Measurements from ENCODE around the gene GOLGA6A. TPM values are rescaled to one million over a fixed set of nuclear protein-coding genes. Genes with fewer than 3 reads are reported as not detected.
"Not testable (repeated sequence)": the region's sequence is repeated elsewhere in the genome, so short reads cannot be mapped to it uniquely, and the experiment has no call there.

Gene GOLGA6A
- total and polyA plus RNA-seq, 3 donors from 2014 or later, result 24.6 to 42.4 (median 32.4) TPM

DNA sequence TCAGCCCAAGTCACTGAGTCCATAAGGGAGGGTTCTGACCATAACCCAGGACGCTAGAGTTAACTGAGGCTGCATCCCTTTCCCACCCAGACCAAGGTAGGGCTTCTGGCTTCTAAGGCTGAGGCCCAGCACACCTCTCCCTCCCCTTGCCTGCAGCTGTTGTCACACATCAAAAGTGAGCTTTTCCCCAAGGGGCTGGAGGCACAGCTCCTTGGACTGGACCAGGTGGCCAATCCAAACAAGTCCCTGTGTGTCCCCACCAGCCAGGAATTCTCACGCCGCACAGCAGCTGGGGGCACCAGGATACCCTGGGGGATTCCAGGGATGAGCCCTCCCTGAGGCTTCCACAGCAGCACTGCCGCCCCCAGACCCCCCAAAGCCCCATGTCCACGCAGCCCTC lies 25.8 kb upstream of the GOLGA6A start:
- H3K4me1 ChIP-seq, result no peaks in the 10 kb centered on the region
- no peak overlapping the region for H3K4me3 ChIP-seq
- no peak overlapping the region for H3K27ac ChIP-seq
- no peak for DNase-seq
- TF ChIP-seq, protein P1, sequence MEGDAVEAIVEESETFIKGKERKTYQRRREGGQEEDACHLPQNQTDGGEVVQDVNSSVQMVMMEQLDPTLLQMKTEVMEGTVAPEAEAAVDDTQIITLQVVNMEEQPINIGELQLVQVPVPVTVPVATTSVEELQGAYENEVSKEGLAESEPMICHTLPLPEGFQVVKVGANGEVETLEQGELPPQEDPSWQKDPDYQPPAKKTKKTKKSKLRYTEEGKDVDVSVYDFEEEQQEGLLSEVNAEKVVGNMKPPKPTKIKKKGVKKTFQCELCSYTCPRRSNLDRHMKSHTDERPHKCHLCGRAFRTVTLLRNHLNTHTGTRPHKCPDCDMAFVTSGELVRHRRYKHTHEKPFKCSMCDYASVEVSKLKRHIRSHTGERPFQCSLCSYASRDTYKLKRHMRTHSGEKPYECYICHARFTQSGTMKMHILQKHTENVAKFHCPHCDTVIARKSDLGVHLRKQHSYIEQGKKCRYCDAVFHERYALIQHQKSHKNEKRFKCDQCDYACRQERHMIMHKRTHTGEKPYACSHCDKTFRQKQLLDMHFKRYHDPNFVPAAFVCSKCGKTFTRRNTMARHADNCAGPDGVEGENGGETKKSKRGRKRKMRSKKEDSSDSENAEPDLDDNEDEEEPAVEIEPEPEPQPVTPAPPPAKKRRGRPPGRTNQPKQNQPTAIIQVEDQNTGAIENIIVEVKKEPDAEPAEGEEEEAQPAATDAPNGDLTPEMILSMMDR (IDR thresholded peaks at IDR 0.05), result no peak
- TF ChIP-seq POLR2A (IDR thresholded peaks at IDR 0.05), result no peak
- intact Hi-C loops (cut with DNase I; ENCODE audit: low total_unique reads), result no loop called here
- no peaks in the 10 kb centered on the region for H3K27me3 ChIP-seq
- WGBS, 2 donors, result 80 to 86% methylated on average over 1 to 5 of the region's 5 CpGs
- no peaks in the 10 kb centered on the region for H3K36me3 ChIP-seq (ENCODE audit: low read depth, missing control alignments)
- H3K9me3 ChIP-seq, result no peaks in the 10 kb centered on the region

DNA sequence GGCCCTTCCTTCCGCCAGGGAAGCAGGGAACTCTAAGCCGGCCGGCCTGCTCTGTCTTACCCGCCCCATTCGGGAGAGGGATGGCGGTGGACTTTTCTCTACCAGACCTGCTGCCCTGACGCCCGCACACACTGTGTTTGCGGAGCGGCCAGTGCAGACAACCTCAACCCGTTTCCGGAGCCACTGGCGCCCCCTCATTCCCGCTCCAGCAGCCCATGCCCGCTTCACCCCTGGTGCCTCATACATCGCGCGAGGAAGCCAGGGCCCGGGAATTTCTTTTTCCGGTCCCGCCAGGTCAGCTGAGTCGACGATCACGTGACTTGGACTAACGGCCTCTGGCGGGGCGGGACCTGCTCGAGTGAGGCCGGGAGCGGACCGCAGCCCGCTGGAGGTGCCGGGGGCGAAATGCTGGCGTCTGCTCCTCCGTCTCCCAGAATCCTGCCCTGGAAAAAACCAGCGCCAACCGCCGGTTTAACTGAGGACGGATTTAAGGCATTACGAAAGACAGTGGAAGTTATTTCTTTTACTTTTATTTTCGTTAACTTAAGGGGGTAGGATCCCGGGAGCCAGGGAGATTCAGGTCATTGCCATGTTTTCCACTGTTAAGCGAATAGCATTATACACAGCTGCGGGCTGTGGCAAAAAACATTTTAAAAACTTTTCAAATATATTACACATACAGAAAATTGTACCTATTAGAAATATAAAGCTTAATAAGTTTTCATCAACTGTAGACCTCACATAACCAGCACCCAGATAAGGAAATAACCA lies 17.8 kb upstream of the GOLGA6A start:
- H3K4me1 ChIP-seq; H3K27me3 ChIP-seq; H3K36me3 ChIP-seq (ENCODE audit: low read depth, missing control alignments); H3K27ac ChIP-seq; intact Hi-C loops (cut with DNase I; ENCODE audit: low total_unique reads); H3K9me3 ChIP-seq: not testable (repeated sequence)
- H3K4me3 ChIP-seq, result peak overlapping the region; percentile 34 to 51
- TF ChIP-seq, protein P1 (IDR thresholded peaks at IDR 0.05), result peak in 1 of 3 experiments; percentile 14
- 0 to 3% methylated on average over 12 to 24 of the region's 45 CpGs for WGBS, 2 donors
- peak; percentile 94 for DNase-seq

DNA sequence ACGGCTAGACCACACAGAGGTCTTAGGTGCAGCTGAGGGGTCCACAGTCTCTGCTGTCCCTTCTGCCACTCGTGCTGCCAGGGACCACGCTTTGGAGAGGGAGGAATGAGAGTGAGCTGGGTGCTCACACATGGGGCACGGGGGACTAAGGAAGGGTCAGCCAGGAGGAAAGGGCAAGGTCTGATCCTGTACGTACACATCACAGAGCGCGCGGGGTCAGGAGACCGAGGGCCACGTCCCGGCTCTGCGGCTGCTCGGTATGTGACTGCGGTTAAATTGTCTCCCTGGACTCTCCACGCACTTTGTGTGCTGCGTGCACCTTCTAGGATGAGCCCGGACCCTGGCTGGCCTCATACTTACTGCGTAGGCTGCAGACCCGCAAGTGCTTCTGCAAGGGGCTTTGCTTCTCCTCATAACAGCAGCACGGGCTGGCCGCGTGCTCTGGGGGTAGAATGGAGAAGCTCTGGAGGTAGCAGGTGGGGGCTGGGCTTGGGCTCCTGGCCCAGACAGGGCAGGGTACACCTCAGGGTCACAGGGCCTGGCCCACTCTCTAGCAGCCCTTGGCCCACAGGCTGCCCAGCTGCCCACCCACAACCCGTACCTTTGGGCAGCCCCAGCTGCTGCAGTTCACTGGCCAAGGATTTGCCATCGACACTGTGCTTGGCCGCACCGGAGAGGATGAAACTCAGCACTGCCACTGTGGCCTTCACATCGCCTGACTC lies 14.6 kb upstream of the GOLGA6A start:
- no CpG with 5 or more reads among the region's 27 CpGs for WGBS, 2 donors
- intact Hi-C loops (cut with DNase I; ENCODE audit: low total_unique reads); H3K36me3 ChIP-seq (ENCODE audit: low read depth, missing control alignments); H3K27me3 ChIP-seq; H3K27ac ChIP-seq; DNase-seq; H3K4me1 ChIP-seq; H3K4me3 ChIP-seq; H3K9me3 ChIP-seq: not testable (repeated sequence)

DNA sequence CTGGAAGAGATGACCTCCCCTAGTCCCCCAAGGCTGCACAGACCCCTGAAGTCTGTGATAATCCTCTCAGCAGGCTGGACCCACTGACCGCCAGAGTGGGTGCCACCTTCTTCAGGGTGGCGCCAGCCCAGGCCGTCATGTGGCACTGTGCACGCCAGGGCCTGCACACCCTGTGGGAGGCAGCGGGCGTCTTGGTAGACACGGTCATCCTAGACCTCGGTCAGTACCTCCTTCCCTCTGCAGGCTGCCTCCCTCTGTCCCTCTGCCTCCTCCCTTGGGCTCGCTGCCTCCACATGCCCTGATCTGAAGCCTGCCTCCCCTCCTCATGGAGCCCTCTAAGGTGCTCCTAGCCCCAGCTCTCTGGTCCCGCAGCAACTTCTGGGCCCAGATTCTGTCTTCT lies 13.3 kb upstream of the GOLGA6A start:
- H3K36me3 ChIP-seq (ENCODE audit: low read depth, missing control alignments); H3K27ac ChIP-seq; H3K27me3 ChIP-seq; DNase-seq; H3K4me3 ChIP-seq; H3K4me1 ChIP-seq; intact Hi-C loops (cut with DNase I; ENCODE audit: low total_unique reads); H3K9me3 ChIP-seq: not testable (repeated sequence)
- 91% methylated on average over 5 to 7 of the region's 10 CpGs for WGBS, 2 donors

DNA sequence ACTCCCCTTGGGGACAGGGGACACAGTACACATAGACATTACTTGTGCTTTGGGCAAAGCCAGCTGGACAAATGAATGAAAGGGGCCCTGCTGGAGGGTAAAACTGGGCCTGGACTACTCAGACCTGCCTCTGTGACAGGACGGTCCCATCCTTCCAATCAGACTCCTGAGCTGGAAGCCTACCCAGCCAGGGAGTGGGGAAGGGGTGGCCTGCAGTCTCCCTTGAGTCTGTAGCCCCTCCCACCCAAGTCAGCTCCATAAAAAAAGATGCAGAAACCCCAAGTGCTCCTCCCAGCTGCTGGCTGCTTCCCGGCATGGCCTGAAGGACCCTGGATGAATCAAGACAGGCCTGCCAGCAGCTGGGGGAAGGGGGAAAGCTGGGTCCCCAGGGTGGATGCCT lies 12.2 kb upstream of the GOLGA6A start:
- DNase-seq; H3K27ac ChIP-seq; H3K9me3 ChIP-seq; intact Hi-C loops (cut with DNase I; ENCODE audit: low total_unique reads); H3K36me3 ChIP-seq (ENCODE audit: low read depth, missing control alignments); H3K27me3 ChIP-seq; H3K4me3 ChIP-seq; H3K4me1 ChIP-seq: not testable (repeated sequence)
- no CpG with 5 or more reads among the region's 2 CpGs for WGBS, 2 donors

DNA sequence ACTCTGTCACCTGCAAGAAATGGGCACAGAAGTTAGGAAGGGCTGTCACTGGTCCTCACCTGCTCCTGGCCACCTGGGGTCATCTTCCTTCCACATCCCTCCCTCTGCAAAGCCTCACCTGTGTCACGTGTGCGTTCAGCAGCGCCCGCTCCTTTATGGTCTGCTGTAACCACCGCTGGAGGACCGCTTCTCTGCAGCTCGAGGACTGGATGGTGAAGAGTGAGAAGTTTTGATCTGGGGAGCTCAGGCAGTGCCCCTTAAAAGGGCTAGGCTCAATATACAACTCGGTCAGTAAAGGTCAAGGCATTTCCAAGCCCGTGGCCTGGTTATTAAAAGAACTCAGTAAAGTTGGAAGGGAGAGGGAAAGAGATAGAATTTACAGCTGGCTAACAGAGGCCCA lies 6.6 kb downstream of the GOLGA6A start:
- H3K27ac ChIP-seq; H3K4me3 ChIP-seq; intact Hi-C loops (cut with DNase I; ENCODE audit: low total_unique reads); H3K36me3 ChIP-seq (ENCODE audit: low read depth, missing control alignments); H3K27me3 ChIP-seq; H3K9me3 ChIP-seq; DNase-seq; H3K4me1 ChIP-seq: not testable (repeated sequence)
- WGBS, 2 donors, result 84 to 88% methylated on average over 7 to 9 of the region's 9 CpGs

DNA sequence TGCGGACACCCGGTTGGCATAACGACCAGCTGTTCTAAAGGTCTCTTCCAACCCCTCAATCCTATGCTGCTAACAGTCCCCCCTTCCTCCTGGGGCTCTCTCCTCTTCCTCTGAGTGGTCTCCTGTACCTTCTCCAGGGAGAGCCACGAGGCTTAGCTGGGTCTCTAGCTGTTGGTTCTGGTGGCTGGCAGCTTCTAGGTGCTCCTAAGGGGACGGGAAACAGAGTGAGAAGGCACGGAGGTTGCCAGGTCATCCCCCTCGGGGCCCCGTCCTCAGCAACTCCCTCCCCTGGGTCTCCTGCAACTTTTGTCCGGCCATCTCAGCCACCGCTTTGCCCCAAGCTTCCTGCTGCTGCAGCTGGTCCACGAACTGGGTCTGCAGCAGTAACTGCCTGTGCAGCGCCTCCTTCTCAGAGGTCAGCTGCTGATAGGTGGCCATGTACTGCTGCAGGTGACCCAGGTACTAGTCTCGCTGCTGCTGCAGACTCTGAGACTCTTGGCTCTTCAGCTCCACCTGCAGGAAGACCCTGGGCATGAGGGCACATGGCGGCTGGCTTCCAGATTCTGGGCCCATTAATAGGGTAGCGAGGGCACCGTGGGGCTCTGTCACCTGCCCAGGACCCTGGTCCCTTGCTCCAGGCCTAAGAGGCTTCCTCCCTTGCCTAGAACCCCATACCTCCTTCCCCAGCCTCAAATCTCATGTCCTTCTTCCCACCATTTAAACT lies 9.6 kb downstream of the GOLGA6A start:
- H3K4me1 ChIP-seq; H3K27me3 ChIP-seq; H3K27ac ChIP-seq; H3K9me3 ChIP-seq; intact Hi-C loops (cut with DNase I; ENCODE audit: low total_unique reads); H3K4me3 ChIP-seq; H3K36me3 ChIP-seq (ENCODE audit: low read depth, missing control alignments): not testable (repeated sequence)
- WGBS, 2 donors, result 20 to 69% methylated on average over 1 to 11 of the region's 16 CpGs
- peak; percentile 30 for DNase-seq

DNA sequence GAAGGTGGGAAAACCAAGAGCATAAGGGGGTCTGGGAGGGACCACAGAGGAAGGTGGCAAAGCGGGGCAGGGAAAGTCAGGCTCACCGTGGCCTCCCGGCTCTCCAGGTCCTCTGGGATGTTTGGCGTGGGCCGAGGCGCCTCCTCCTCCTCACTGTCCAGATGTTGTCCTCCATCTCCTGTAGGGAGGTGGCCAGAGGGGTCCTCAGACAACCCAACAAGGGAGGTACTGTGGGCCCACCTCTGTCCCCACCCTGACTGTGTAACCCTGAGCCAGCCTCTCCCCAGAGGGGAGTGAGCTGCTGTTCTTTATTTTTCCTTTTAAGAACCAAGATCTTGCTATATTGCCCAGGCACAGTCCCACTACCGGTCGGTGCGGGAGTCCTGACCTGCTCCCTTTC lies 10.2 kb downstream of the GOLGA6A start:
- H3K27ac ChIP-seq; H3K4me1 ChIP-seq; intact Hi-C loops (cut with DNase I; ENCODE audit: low total_unique reads); H3K4me3 ChIP-seq; H3K9me3 ChIP-seq; H3K36me3 ChIP-seq (ENCODE audit: low read depth, missing control alignments); H3K27me3 ChIP-seq; DNase-seq: not testable (repeated sequence)
- WGBS, 2 donors, result 86% methylated on average over 4 of the region's 9 CpGs; no CpG with 5 or more reads in 1 of the 2 donors

DNA sequence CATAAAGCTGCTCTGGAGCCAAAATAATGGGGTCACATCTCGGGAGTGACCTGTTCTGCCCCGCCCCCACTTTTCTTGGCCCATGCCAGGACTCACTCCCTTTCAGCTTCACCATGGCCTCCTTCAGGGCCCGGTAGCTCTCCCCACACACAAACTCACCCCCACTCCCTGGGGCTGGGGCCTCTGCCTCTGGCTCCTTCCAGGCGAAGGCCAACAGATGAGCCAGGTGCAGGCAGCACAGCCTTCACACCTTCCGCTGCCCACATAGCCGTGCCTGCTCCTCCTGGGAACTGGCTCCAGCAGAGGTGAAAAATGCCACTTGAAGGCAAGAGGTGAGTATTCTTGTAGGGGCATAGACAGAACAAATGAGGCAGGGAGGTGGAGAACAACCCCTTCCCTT lies 10.7 kb downstream of the GOLGA6A start:
- WGBS, 2 donors, result 86 to 89% methylated on average over 4 of the region's 6 CpGs
- H3K4me3 ChIP-seq; intact Hi-C loops (cut with DNase I; ENCODE audit: low total_unique reads): not testable (repeated sequence)

More for the DNA sequence above, 10.7 kb downstream of the GOLGA6A start:
- not testable (repeated sequence) for DNase-seq; H3K36me3 ChIP-seq (ENCODE audit: low read depth, missing control alignments); H3K9me3 ChIP-seq; H3K27ac ChIP-seq; H3K27me3 ChIP-seq; H3K4me1 ChIP-seq

Measured in testis (tissue), 3 donors.